Bronchial smooth muscle cell (primary cell): Measurements from ENCODE around the gene SYT6. TPM values are rescaled to one million over a fixed set of nuclear protein-coding genes. Genes with fewer than 3 reads are reported as not detected.

Source experiments
- total RNA-seq: library from RNA; depleted of rRNA; stranded (reverse); fragments of >200 nt; gene quantifications from 2 replicates; pipeline ENCODE4 v1.2.1, GENCODE V29; 2014

The SYT6 gene
- not detected in 2 replicates for total RNA-seq

GRCh38 chr1:114153261-114154145, at the start of gene SYT6:
TSS of gene SYT6 (minus strand) at chr1:114153869. CDS start at chr1:114153772, 97 bp downstream.

Other genes with a start within 250 kb of the SYT6 start
- 13.9 and 14.2 TPM in 2 replicates for gene AP4B1, start 249.1 kb downstream of the SYT6 start, total RNA-seq
- 0.69 and 0.79 TPM in 2 replicates for gene DCLRE1B, start 248.5 kb downstream of the SYT6 start, total RNA-seq
- gene HIPK1, start 224.5 kb downstream of the SYT6 start, total RNA-seq = 12.2 and 14.0 TPM in 2 replicates
- gene OLFML3, start 174.4 kb downstream of the SYT6 start, total RNA-seq = 140 and 177 TPM in 2 replicates